Hepatocyte (in vitro differentiated cells): ENCODE data around the gene KLF5. TPM values are rescaled to one million over a fixed set of nuclear protein-coding genes. Genes with fewer than 3 reads are reported as not detected.
A peak's percentile ranks its signal among the peaks of the same experiment; 100 is the strongest.

ENCODE experiments used
- DNase-seq: peaks from one replicate; pipeline ENCODE4 v3.0.0-alpha.2; 2016; ENCODE audit warnings: low spot score
- H2AFZ ChIP-seq: fragments of 200-600 bp; sonication (generic); 2 replicates; pipeline ENCODE4 v1.6.0; 2016; ENCODE audit warnings: antibody characterized with exemption, mild to moderate bottlenecking
- H3K27ac ChIP-seq: fragments of 200-600 bp; sonication (generic); 2 replicates; pipeline ENCODE4 v1.5.1; 2016; ENCODE audit warnings: mild to moderate bottlenecking
- H3K27me3 ChIP-seq: fragments of 200-600 bp; sonication (generic); 2 replicates; pipeline ENCODE4 v1.6.1; 2016
- H3K36me3 ChIP-seq: fragments of 200-600 bp; sonication (generic); replicated peaks from 2 replicates; pipeline ENCODE4 v1.5.1; 2016; ENCODE audit warnings: low read depth; ENCODE audit not compliant: insufficient read depth
- H3K4me1 ChIP-seq: fragments of 200-600 bp; sonication (generic); 2 replicates; pipeline ENCODE4 v1.5.1; 2016; ENCODE audit warnings: mild to moderate bottlenecking, moderate library complexity; ENCODE audit not compliant: insufficient read depth
- H3K4me2 ChIP-seq: fragments of 200-600 bp; sonication (generic); 2 replicates; pipeline ENCODE4 v1.6.0; 2016
- H3K4me3 ChIP-seq: fragments of 200-600 bp; sonication (generic); 2 replicates; pipeline ENCODE4 v1.5.1; 2016; ENCODE audit warnings: mild to moderate bottlenecking
- H3K79me2 ChIP-seq: fragments of 200-600 bp; sonication (generic); 2 replicates; pipeline ENCODE4 v1.6.0; 2017; ENCODE audit warnings: mild to moderate bottlenecking
- H3K9me2 ChIP-seq: fragments of 200-600 bp; sonication (generic); replicated peaks from 2 replicates; pipeline ENCODE4 v1.6.0; 2017; ENCODE audit warnings: mild to moderate bottlenecking; ENCODE audit not compliant: insufficient read depth
- H3K9me3 ChIP-seq: fragments of 200-600 bp; sonication (generic); 2 replicates; pipeline ENCODE4 v1.5.1; 2016; ENCODE audit warnings: low read depth, mild to moderate bottlenecking
- H4K20me1 ChIP-seq: fragments of 200-600 bp; sonication (generic); 2 replicates; pipeline ENCODE4 v1.6.0; 2016; ENCODE audit warnings: mild to moderate bottlenecking; ENCODE audit not compliant: insufficient read depth, poor library complexity, severe bottlenecking
- CTCF ChIP-seq: fragments of 200-600 bp; sonication (generic); IDR thresholded peaks from 2 replicates; pipeline ENCODE4 v1.5.1; 2016; ENCODE audit warnings: antibody characterized with exemption, mild to moderate bottlenecking; ENCODE audit not compliant: poor library complexity
- EZH2 ChIP-seq: fragments of 200-600 bp; sonication (generic); IDR thresholded peaks from 2 replicates; pipeline ENCODE4 v1.6.1; 2016; ENCODE audit warnings: antibody characterized with exemption, mild to moderate bottlenecking, borderline replicate concordance
- EZH2phosphoT487 ChIP-seq: fragments of 200-600 bp; sonication (generic); IDR thresholded peaks from one replicate; pipeline ENCODE4 v1.6.1; 2018; ENCODE audit warnings: antibody characterized with exemption, mild to moderate bottlenecking, low read depth, moderate library complexity; ENCODE audit not compliant: unreplicated experiment, severe bottlenecking
- WGBS: methylation state at CpG from one replicate; pipeline ENCODE4 v1.1.6; 2016; ENCODE audit warnings: low lambda C conversion rate; ENCODE audit errors: missing lambda C conversion rate; 5-methylcytosine and 5-hydroxymethylcytosine counted together
- polyA plus RNA-seq: library from polyadenylated mRNA; unstranded; fragments of >200 nt; fragmentation: Nextera tagmentation; extraction: Ambion mirVana; gene quantifications from 2 replicates; pipeline ENCODE4 v1.2.1, GENCODE V29; 2016
- total RNA-seq: library from RNA; depleted of rRNA; stranded (reverse); fragments of >200 nt; gene quantifications from 2 replicates; pipeline ENCODE4 v1.2.3, GENCODE V29; 2014

The KLF5 gene
- total RNA-seq (95.8 and 99.9 TPM in 2 replicates), polyA plus RNA-seq (92.6 and 94.4 TPM in 2 replicates)

- peaks cover 6% of the 10 kb centered on the region for H4K20me1 ChIP-seq
- peak within 1 kb of the TSS; percentile 62 for H3K4me3 ChIP-seq
- H3K4me1 ChIP-seq = peaks cover 17% of the 10 kb centered on the region
- H3K9me2 ChIP-seq = no peaks in the 10 kb centered on the region
- no peak for TF ChIP-seq EZH2
- TF ChIP-seq EZH2phosphoT487 = no peak
- TF ChIP-seq CTCF = no peak
- H3K4me2 ChIP-seq = peak within 1 kb of the TSS; percentile 80
- H3K27ac ChIP-seq = peak within 1 kb of the TSS; percentile 92
- H3K79me2 ChIP-seq = peaks cover 49% of the 10 kb centered on the region
- WGBS = 2% methylated on average over 75 of the region's 93 CpGs
- H3K36me3 ChIP-seq = no peaks in the 10 kb centered on the region
- DNase-seq = peak; percentile 99
- peak within 1 kb of the TSS; percentile 4 for H2AFZ ChIP-seq
- H3K9me3 ChIP-seq = no peaks in the 10 kb centered on the region
- no peaks in the 10 kb centered on the region for H3K27me3 ChIP-seq
Observed at GRCh38 chr13:73058736-73059459, at the start of gene KLF5. Gene KLF5, plus strand, starts transcription at chr13:73059005. Its CDS starts 323 bp downstream, at chr13:73059328.

- WGBS = 96% methylated on average over 5 of the region's 5 CpGs
- Histone ChIP-seq H4K20me1 (no peaks in the 10 kb centered on the region), H3K9me3 (no peaks in the 10 kb centered on the region), H3K27ac (no peak overlapping the region), H3K4me3 (no peak overlapping the region), H3K79me2 (no peaks in the 10 kb centered on the region), H3K9me2 (no peaks in the 10 kb centered on the region), H3K27me3 (no peaks in the 10 kb centered on the region), H3K4me2 (no peak overlapping the region), H3K36me3 (no peaks in the 10 kb centered on the region), H3K4me1 (peaks cover 5% of the 10 kb centered on the region), H2AFZ (no peak overlapping the region)
- no peak for DNase-seq
- TF ChIP-seq CTCF (no peak), EZH2 (no peak), EZH2phosphoT487 (no peak)
Observed at GRCh38 chr13:73011751-73012150, 47.1 kb upstream of the KLF5 start.

- Histone ChIP-seq H3K79me2 (no peaks in the 10 kb centered on the region), H3K9me3 (no peaks in the 10 kb centered on the region), H2AFZ (no peak overlapping the region), H3K27me3 (no peaks in the 10 kb centered on the region), H3K27ac (no peak overlapping the region), H3K4me2 (no peak overlapping the region), H3K9me2 (no peaks in the 10 kb centered on the region), H3K4me1 (peaks cover 5% of the 10 kb centered on the region), H4K20me1 (no peaks in the 10 kb centered on the region), H3K36me3 (no peaks in the 10 kb centered on the region), H3K4me3 (no peak overlapping the region)
- WGBS = 90% methylated on average over 1 of the region's 1 CpG
- no peak for DNase-seq
- no peak for TF ChIP-seq EZH2phosphoT487
- no peak for TF ChIP-seq CTCF
- no peak for TF ChIP-seq EZH2
Observed at GRCh38 chr13:73015805-73016204, 43.0 kb upstream of the KLF5 start.
